D721Med (cell line): Measurements from ENCODE around the gene BCDIN3D.
"Not testable (repeated sequence)": the region's sequence is repeated elsewhere in the genome, so short reads cannot be mapped to it uniquely, and the experiment has no call there.

ENCODE experiments used
- DNase-seq: peaks from one replicate; pipeline ENCODE4 v3.0.0; 2011; ENCODE audit warnings: low spot score; ENCODE audit not compliant: insufficient read length
- FAIRE-seq: peaks from 2 replicates; lab custom pipeline; 2011; peaks lifted over from hg19 to GRCh38; lab: Jason Lieb, UNC
- CTCF ChIP-seq: IDR thresholded peaks from 2 replicates; pipeline ENCODE4 v1.5.1; 2012; ENCODE audit warnings: mild to moderate bottlenecking, control low read depth; ENCODE audit not compliant: insufficient read depth; ENCODE audit errors: missing control alignments

Gene BCDIN3D

GRCh38 chr12:49865782-49866135 is 22.9 kb upstream of the BCDIN3D start:
- TF ChIP-seq CTCF: no peak
- DNase-seq (no peak), FAIRE-seq (no peak)

- FAIRE-seq: no peak
Measured at GRCh38 chr12:49865109-49865781, 22.3 kb upstream of the BCDIN3D start.

GRCh38 chr12:49864798-49865090 is 21.8 kb upstream of the BCDIN3D start:
- DNase-seq: no peak
- FAIRE-seq: no peak
- TF ChIP-seq CTCF: no peak

More at GRCh38 chr12:49865109-49865781, 22.3 kb upstream of the BCDIN3D start:
- no peak for TF ChIP-seq CTCF
- no peak for DNase-seq

DNA sequence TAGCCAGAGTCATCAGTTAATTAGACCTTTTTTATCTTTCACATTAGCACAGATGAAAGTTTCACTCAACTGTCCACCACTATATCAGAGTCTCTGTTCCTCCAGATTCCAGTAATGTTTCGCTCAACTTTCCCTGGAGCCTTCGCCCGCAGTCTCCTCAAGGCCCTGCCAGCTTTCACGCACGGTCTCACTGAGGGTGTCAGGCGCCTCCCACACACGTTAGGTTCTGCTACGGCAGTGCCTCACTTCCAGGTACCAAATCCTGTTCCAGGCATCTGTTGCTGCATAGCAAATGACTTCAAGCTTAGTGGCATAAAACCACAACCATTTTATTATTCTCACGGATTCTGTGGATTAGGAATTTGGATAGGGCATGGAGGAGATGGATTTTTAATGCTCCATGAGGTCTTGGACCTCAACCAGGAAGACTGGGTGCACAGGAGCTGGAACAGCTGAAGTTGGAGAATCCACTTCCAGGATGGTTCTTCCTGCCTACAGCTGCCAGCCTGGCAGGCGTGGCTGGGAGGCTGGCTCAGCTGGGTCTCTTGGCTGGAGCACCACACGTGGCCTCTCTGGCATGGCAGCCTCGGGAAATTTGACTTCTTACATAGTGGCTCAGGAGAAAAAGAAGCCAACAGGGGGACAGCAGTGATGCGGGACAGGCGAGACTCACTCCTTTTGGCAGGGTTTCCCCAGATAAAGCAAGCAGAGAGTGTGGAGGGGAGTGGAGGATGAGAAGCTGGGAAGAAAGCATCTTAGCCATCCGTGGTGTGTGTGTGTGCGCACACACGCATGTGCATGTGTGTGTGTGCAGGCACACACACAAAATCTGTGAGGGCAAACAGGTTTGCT is 21.3 kb upstream of the BCDIN3D start:
- no peak for DNase-seq
- no peak for FAIRE-seq

DNA sequence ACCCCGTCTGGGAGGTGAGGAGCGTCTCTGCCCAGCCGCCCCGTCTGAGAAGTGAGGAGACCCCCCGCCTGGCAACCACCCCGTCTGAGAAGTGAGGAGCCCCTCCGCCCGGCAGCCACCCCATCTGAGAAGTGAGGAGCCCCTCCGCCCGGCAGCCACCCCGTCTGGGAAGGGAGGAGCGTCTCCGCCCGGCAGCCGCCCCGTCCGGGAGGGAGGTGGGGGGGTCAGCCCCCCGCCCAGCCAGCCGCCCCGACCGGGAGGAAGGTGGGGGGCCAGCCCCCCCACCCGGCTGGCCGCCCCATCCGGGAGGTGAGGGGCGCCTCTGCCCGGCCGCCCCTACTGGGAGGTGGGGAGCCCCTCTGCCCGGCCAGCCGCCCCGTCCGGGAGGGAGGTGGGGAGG is 18.0 kb upstream of the BCDIN3D start:
- not testable (repeated sequence) for FAIRE-seq, DNase-seq

More for the DNA sequence above, 21.3 kb upstream of the BCDIN3D start:
- no peak for TF ChIP-seq CTCF

- FAIRE-seq: not testable (repeated sequence)
Measured at GRCh38 chr12:49855890-49856289, 13.0 kb upstream of the BCDIN3D start.

GRCh38 chr12:49854976-49855375 is 12.1 kb upstream of the BCDIN3D start:
- no peak for TF ChIP-seq CTCF
- FAIRE-seq: no peak
- no peak for DNase-seq

More at GRCh38 chr12:49855890-49856289, 13.0 kb upstream of the BCDIN3D start:
- DNase-seq: not testable (repeated sequence)

DNA sequence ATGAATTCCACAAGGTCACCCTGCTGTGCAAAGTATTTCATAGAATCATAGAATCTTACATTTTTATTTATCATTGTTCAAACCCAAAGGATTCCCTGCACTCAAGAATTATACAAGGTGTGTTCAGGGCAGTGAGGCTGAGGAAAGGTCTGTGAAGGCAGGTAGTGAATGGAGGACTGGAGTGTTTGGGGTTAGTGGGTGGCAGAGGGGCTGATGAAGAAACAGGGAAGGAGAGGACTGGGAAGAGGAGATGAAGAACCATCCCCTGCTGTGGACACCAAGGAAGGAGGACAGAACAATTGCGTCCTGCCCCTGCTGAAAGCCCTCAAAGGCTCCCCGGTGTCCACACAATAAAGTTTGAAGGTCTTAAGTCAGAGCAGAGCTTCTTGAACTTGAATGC is 10.8 kb upstream of the BCDIN3D start:
- DNase-seq (no peak), FAIRE-seq (no peak)
- TF ChIP-seq CTCF: no peak
